Natural killer cell (primary cell): Measurements from ENCODE around the gene PAK6. TPM values are rescaled to one million over a fixed set of nuclear protein-coding genes. Genes with fewer than 3 reads are reported as not detected.

Experiments used
- ATAC-seq, 3 donors: fragments of 150-1000 bp in 2 of 3; fragments of 200-7000 bp in 1 of 3; cut with Tn5 transposase; 1 replicate in 1 of 3; 2 replicates in 2 of 3; pipeline ENCODE4 v1.10.0; 2021; ENCODE audit warnings: mild to moderate bottlenecking in 2 of 3, moderate library complexity in 2 of 3
- DNase-seq, 2 donors: peaks; one replicate each; pipeline versions ENCODE4 v3.0.0 to v3.0.0-alpha.2; 2013 to 2021; ENCODE audit warnings: mixed read lengths in 1 of 2
- H3K27ac ChIP-seq: one replicate; pipeline ENCODE4 v1.5.1; 2013; ENCODE audit warnings: mild to moderate bottlenecking, low read length
- H3K27me3 ChIP-seq: one replicate; pipeline ENCODE4 v1.6.1; 2013; ENCODE audit warnings: low read length; ENCODE audit not compliant: control insufficient read depth, insufficient read depth
- H3K36me3 ChIP-seq: one replicate; pipeline ENCODE4 v1.6.1; 2013; ENCODE audit warnings: low read length; ENCODE audit not compliant: control insufficient read depth, insufficient read depth
- H3K4me1 ChIP-seq: one replicate; pipeline ENCODE4 v1.6.1; 2013; ENCODE audit warnings: low read length; ENCODE audit not compliant: control insufficient read depth, insufficient read depth
- H3K4me3 ChIP-seq: one replicate; pipeline ENCODE4 v1.5.1; 2013; ENCODE audit warnings: low read length
- H3K9me3 ChIP-seq: one replicate; pipeline ENCODE4 v1.6.1; 2013; ENCODE audit warnings: low read length; ENCODE audit not compliant: control insufficient read depth, insufficient read depth
- H3K27ac Mint-ChIP-seq, 2 donors: one replicate each; pipeline ENCODE4 v1.8.0; 2022; ENCODE audit warnings: mild to moderate bottlenecking in 2 of 2, mixed read lengths in 2 of 2, moderate library complexity in 1 of 2
- H3K27me3 Mint-ChIP-seq, 2 donors: one replicate each; pipeline ENCODE4 v1.8.0; 2022; ENCODE audit warnings: low read depth in 2 of 2, mixed read lengths in 2 of 2
- H3K36me3 Mint-ChIP-seq: one replicate; pipeline ENCODE4 v1.8.0; 2022; ENCODE audit warnings: mixed read lengths
- H3K4me1 Mint-ChIP-seq, 2 donors: one replicate each; pipeline ENCODE4 v1.8.0; 2022; ENCODE audit warnings: mixed read lengths in 2 of 2
- H3K4me3 Mint-ChIP-seq: one replicate; pipeline ENCODE4 v1.8.0; 2022; ENCODE audit warnings: mild to moderate bottlenecking, moderate library complexity, mixed read lengths
- H3K9me3 Mint-ChIP-seq, 2 donors: one replicate each; pipeline ENCODE4 v1.8.0; 2022; ENCODE audit warnings: mixed read lengths in 2 of 2
- WGBS: methylation state at CpG from one replicate; pipeline ENCODE4 v1.1.7; 2013; ENCODE audit warnings: missing lambda C conversion rate; ENCODE audit not compliant: insufficient coverage; 5-methylcytosine and 5-hydroxymethylcytosine counted together
- intact Hi-C: fragments of 100-400 bp; cut with micrococcal nuclease; formaldehyde crosslinking; loops from one replicate; pipeline ENCODE4 v1.14.2; 2022
- total RNA-seq, 4 donors: library from RNA; stranded (reverse); fragments of 120-200 nt in 1 of 4; gene quantifications; one replicate each; pipeline versions ENCODE4 v1.2.3 to v1.2.4, GENCODE V29; 2013 to 2022
- TF ChIP-seq, protein P1 (sequence below): fragments of 200-600 bp; IDR thresholded peaks from one replicate; pipeline ENCODE4 v1.8.0; 2022; ENCODE audit warnings: antibody characterized with exemption

The PAK6 gene
- total RNA-seq, 3 donors from 2014 or later (not counting 1 experiment from before 2014, with no cell fraction given) = 7.6 to 10.9 (median 7.9) TPM

DNA sequence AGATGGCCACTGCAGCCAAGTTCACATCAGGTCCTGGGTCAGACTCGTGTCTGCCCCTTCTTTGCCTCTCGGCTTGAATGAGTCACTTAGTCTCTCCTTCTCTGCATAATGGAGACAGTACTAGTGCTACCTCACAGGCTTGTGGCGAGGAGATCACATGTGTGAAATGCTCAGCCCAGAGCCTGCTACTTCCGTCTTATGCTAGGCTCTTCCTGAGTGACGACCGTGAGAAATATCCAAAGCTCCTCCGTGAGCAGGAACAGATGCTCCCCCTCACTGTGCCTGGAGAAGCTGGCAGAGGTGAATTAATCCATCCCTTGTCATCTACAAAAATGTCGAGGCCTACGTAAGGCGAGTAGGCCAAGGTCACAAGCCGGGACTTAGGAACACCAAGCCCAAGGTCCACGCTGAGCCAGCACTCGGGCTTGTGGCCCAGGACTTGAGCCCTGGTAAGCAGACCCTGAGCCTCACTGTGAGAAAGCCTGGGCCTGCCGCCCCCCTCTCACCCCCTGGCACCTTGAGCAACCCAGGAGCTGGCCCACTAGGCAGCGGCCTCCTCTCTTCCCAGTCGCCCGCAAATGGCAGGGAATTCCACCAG is 17.9 kb downstream of the PAK6 start:
- intact Hi-C loops = no loop called here
- no peak overlapping the region for H3K4me3 ChIP-seq
- Mint-ChIP-seq H3K4me3 (peak overlapping the region; percentile 58), H3K9me3 (no peaks in the 10 kb centered on the region), H3K27ac (peak overlapping the region; percentile 74 to 75), H3K27me3 (peaks cover 0 to 11% of the 10 kb centered on the region in 2 donors), H3K4me1 (peaks cover 11 to 12% of the 10 kb centered on the region in 2 donors), H3K36me3 (no peaks in the 10 kb centered on the region)
- H3K36me3 ChIP-seq = no peaks in the 10 kb centered on the region
- no peaks in the 10 kb centered on the region for H3K9me3 ChIP-seq
- H3K27ac ChIP-seq = peak overlapping the region; percentile 63
- peak in 1 of 2 donors; percentile 63 for DNase-seq
- ATAC-seq = peak; percentile 86 to 91 (median 91)
- peaks cover 45% of the 10 kb centered on the region for H3K4me1 ChIP-seq
- 84% methylated on average over 17 of the region's 17 CpGs for WGBS
- peaks cover 8% of the 10 kb centered on the region for H3K27me3 ChIP-seq
- TF ChIP-seq, protein P1, sequence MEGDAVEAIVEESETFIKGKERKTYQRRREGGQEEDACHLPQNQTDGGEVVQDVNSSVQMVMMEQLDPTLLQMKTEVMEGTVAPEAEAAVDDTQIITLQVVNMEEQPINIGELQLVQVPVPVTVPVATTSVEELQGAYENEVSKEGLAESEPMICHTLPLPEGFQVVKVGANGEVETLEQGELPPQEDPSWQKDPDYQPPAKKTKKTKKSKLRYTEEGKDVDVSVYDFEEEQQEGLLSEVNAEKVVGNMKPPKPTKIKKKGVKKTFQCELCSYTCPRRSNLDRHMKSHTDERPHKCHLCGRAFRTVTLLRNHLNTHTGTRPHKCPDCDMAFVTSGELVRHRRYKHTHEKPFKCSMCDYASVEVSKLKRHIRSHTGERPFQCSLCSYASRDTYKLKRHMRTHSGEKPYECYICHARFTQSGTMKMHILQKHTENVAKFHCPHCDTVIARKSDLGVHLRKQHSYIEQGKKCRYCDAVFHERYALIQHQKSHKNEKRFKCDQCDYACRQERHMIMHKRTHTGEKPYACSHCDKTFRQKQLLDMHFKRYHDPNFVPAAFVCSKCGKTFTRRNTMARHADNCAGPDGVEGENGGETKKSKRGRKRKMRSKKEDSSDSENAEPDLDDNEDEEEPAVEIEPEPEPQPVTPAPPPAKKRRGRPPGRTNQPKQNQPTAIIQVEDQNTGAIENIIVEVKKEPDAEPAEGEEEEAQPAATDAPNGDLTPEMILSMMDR = no peak

DNA sequence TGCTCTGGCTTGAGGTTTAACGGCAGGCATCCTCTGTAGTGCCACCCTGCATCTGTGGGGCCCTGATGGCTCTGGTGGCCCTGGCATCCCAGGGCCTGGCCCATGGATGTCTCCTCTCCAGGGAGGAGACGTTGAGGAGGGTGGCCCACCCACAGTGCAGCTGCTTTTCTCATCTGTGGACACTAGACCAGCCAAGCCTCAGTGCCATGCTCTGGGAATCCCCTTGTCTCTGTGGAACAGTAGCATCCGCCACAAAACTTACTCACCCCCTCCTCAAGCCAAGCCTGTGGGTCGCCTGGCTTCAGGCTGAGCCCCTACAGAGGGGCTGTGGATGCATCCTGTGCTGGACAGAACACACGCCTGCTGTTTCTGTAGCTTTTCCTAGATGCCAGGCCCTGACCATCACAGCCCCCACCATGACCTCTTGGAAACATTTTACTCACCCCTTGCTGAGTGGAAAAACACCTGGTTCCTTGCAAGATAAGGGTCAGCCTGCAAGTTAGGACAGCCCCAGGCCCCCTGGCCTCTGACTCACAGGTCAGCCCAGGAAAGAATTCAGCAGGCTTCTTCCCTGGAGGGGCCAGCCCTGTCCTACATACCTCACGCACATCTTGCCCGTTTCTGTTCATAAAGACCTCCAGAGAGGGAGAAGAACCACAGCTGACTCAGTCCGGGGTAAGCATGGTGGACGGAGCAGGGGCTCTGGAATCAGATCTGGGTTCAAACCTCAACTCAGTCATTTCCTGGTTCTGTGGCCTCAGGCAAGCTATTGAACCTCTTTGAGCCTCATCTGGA is 19.0 kb downstream of the PAK6 start:
- intact Hi-C loops = no loop called here
- Mint-ChIP-seq H3K36me3 (no peaks in the 10 kb centered on the region), H3K4me3 (peak overlapping the region; percentile 58), H3K27me3 (peaks cover 0 to 10% of the 10 kb centered on the region in 2 donors), H3K4me1 (peaks cover 10 to 11% of the 10 kb centered on the region in 2 donors), H3K27ac (peak overlapping the region; percentile 74 to 75), H3K9me3 (no peaks in the 10 kb centered on the region)
- H3K4me1 ChIP-seq = peaks cover 37% of the 10 kb centered on the region
- no peak overlapping the region for H3K4me3 ChIP-seq
- DNase-seq (no peak), ATAC-seq (no peak)
- TF ChIP-seq, protein P1 = no peak
- H3K27ac ChIP-seq = no peak overlapping the region
- H3K36me3 ChIP-seq = no peaks in the 10 kb centered on the region
- H3K9me3 ChIP-seq = no peaks in the 10 kb centered on the region
- WGBS = 82% methylated on average over 9 of the region's 9 CpGs
- peaks cover 5% of the 10 kb centered on the region for H3K27me3 ChIP-seq

DNA sequence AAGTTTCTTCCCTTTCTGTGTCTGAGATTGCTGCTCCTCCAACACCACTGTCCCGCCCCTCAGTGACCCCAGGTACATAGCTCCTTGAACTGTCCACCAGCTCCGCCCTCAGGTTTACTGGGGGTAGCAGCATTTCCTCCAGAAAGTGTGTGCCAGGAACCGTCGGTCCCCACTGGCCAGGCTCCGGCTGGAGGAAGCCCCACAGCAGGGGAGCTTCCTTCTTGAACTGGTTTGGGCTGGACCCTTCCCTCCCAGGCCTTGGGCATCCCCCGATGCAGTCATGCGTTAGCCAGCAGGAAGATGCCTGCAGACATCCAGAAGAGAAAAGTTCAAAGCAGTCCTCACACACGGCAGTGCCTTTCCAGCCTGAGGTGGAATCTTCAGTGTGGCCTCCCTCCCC is 19.7 kb downstream of the PAK6 start:
- TF ChIP-seq, protein P1 = no peak
- intact Hi-C loops = no loop called here

More for the DNA sequence above, 19.7 kb downstream of the PAK6 start:
- H3K4me1 ChIP-seq = peaks cover 30% of the 10 kb centered on the region
- H3K9me3 ChIP-seq = no peaks in the 10 kb centered on the region
- DNase-seq (no peak), ATAC-seq (no peak)
- H3K4me3 ChIP-seq = no peak overlapping the region
- no peak overlapping the region for H3K27ac ChIP-seq
- Mint-ChIP-seq H3K9me3 (no peaks in the 10 kb centered on the region), H3K27me3 (peaks cover 0 to 4% of the 10 kb centered on the region in 2 donors), H3K4me3 (no peak overlapping the region), H3K4me1 (peaks cover 4 to 6% of the 10 kb centered on the region in 2 donors), H3K27ac (peak overlapping the region in 1 of 2 donors; percentile 31), H3K36me3 (no peaks in the 10 kb centered on the region)
- H3K36me3 ChIP-seq = no peaks in the 10 kb centered on the region
- WGBS = 71% methylated on average over 8 of the region's 8 CpGs
- no peaks in the 10 kb centered on the region for H3K27me3 ChIP-seq
